ENCODE measurements around the gene DNAH8.

The DNAH8 gene

GRCh38 chr6:38797391-38797790 lies 82.3 kb downstream of the DNAH8 start:
- DNase-seq: no peak

GRCh38 chr6:38799529-38800184 lies 84.5 kb downstream of the DNAH8 start:
- DNase-seq: no peak

- peak; percentile 63 to 79 for DNase-seq
These were observed 86.2 kb downstream of the DNAH8 start for GRCh38 chr6:38801305-38801704.

GRCh38 chr6:38802497-38802896 lies 87.4 kb downstream of the DNAH8 start:
- no peak for DNase-seq

GRCh38 chr6:38803129-38803528 lies 88.0 kb downstream of the DNAH8 start:
- no peak for DNase-seq

GRCh38 chr6:38804358-38804757 lies 89.2 kb downstream of the DNAH8 start:
- no peak for DNase-seq

- no peak for DNase-seq
These were observed 90.1 kb downstream of the DNAH8 start for GRCh38 chr6:38805127-38805655.

- no peak for DNase-seq
These were observed 90.6 kb downstream of the DNAH8 start for GRCh38 chr6:38805692-38806091.

GRCh38 chr6:38806271-38806670 lies 91.2 kb downstream of the DNAH8 start:
- DNase-seq: no peak

GRCh38 chr6:38806833-38807232 lies 91.7 kb downstream of the DNAH8 start:
- DNase-seq: no peak

GRCh38 chr6:38808039-38808438 lies 92.9 kb downstream of the DNAH8 start:
- no peak for DNase-seq

GRCh38 chr6:38813041-38813823 lies 98.1 kb downstream of the DNAH8 start:
- no peak for DNase-seq

- DNase-seq: no peak
These were observed 99.7 kb downstream of the DNAH8 start for GRCh38 chr6:38814761-38815160.

- no peak for DNase-seq
These were observed 100.1 kb downstream of the DNAH8 start for GRCh38 chr6:38815250-38815649.

- DNase-seq: no peak
These were observed 103.6 kb downstream of the DNAH8 start for GRCh38 chr6:38818691-38819090.

GRCh38 chr6:38822963-38823362 lies 107.9 kb downstream of the DNAH8 start:
- no peak for DNase-seq

GRCh38 chr6:38824243-38824894 lies 109.3 kb downstream of the DNAH8 start:
- DNase-seq: no peak

GRCh38 chr6:38827024-38827423 lies 111.9 kb downstream of the DNAH8 start:
- DNase-seq: no peak

- no peak for DNase-seq
These were observed 116.8 kb downstream of the DNAH8 start for GRCh38 chr6:38831865-38832264.

- DNase-seq: no peak
These were observed 118.2 kb downstream of the DNAH8 start for GRCh38 chr6:38833320-38833719.

GRCh38 chr6:38836585-38836984 lies 121.5 kb downstream of the DNAH8 start:
- no peak for DNase-seq

- DNase-seq: no peak
These were observed 122.0 kb downstream of the DNAH8 start for GRCh38 chr6:38837101-38837500.

- no peak for DNase-seq
These were observed 128.7 kb downstream of the DNAH8 start for GRCh38 chr6:38843798-38844197.

GRCh38 chr6:38845931-38846330 lies 130.8 kb downstream of the DNAH8 start:
- no peak for DNase-seq

All from NCI-H446 (cell line).